GM23338 (cell line): ENCODE results near the gene SCYGR1. TPM values are rescaled to one million over a fixed set of nuclear protein-coding genes. Genes with fewer than 3 reads are reported as not detected.

ENCODE experiments used
- ATAC-seq: fragments of 200-7000 bp; cut with Tn5 transposase; 3 replicates; pipeline ENCODE4 v1.9.1; 2020
- DNase-seq: peaks from one replicate; pipeline ENCODE4 v3.0.0-alpha.2; 2015; ENCODE audit warnings: low spot score
- H2AFZ ChIP-seq: fragments of 200-600 bp; sonication (generic); 2 replicates; pipeline ENCODE4 v1.8.0; 2016; ENCODE audit warnings: antibody characterized with exemption, mild to moderate bottlenecking, moderate library complexity
- H3F3A ChIP-seq: fragments of 200-600 bp; sonication (generic); replicated peaks from 2 replicates; pipeline ENCODE4 v1.8.0; 2017; ENCODE audit warnings: antibody characterized with exemption, mixed run types, low read depth
- H3K27ac ChIP-seq: fragments of 200-600 bp; sonication (generic); 2 replicates; pipeline ENCODE4 v1.6.1; 2016; ENCODE audit warnings: low read depth
- H3K27me3 ChIP-seq: fragments of 200-600 bp; sonication (generic); 2 replicates; pipeline ENCODE4 v1.8.0; 2016; ENCODE audit warnings: mild to moderate bottlenecking, mixed run types, moderate library complexity; ENCODE audit not compliant: insufficient read depth
- H3K36me3 ChIP-seq: fragments of 200-600 bp; sonication (generic); 2 replicates; pipeline ENCODE4 v1.8.0; 2016; ENCODE audit warnings: mild to moderate bottlenecking; ENCODE audit not compliant: insufficient read depth
- H3K4me1 ChIP-seq: fragments of 200-600 bp; sonication (generic); 2 replicates; pipeline ENCODE4 v1.8.0; 2016; ENCODE audit warnings: mild to moderate bottlenecking, moderate library complexity; ENCODE audit not compliant: insufficient read depth
- H3K4me2 ChIP-seq: fragments of 200-600 bp; sonication (generic); 2 replicates; pipeline ENCODE4 v1.7.1; 2017; ENCODE audit warnings: mixed run types
- H3K4me3 ChIP-seq: fragments of 200-600 bp; sonication (generic); 2 replicates; pipeline ENCODE4 v1.6.1; 2016; ENCODE audit warnings: mixed run types
- H3K79me2 ChIP-seq: fragments of 200-600 bp; sonication (generic); replicated peaks from 2 replicates; pipeline ENCODE4 v1.8.0; 2017; ENCODE audit warnings: mild to moderate bottlenecking; ENCODE audit not compliant: insufficient read depth
- H3K9me2 ChIP-seq: fragments of 200-600 bp; sonication (generic); 2 replicates; pipeline ENCODE4 v1.8.0; 2017; ENCODE audit not compliant: insufficient read depth
- H4K20me1 ChIP-seq: fragments of 200-600 bp; sonication (generic); replicated peaks from 2 replicates; pipeline ENCODE4 v1.8.0; 2017; ENCODE audit warnings: mild to moderate bottlenecking; ENCODE audit not compliant: insufficient read depth
- H3K27ac Mint-ChIP-seq: 2 replicates; pipeline ENCODE4 v1.8.0; 2020; ENCODE audit warnings: inconsistent platforms, mild to moderate bottlenecking, moderate library complexity, mixed read lengths
- H3K27me3 Mint-ChIP-seq: 3 replicates; pipeline ENCODE4 v1.8.0; 2022; ENCODE audit warnings: low read depth, mild to moderate bottlenecking, moderate library complexity, mixed read lengths, inconsistent platforms; ENCODE audit not compliant: insufficient read depth, poor library complexity
- H3K36me3 Mint-ChIP-seq: 3 replicates; pipeline ENCODE4 v1.8.0; 2021; ENCODE audit warnings: low read depth, mild to moderate bottlenecking, inconsistent platforms, moderate library complexity, mixed read lengths
- H3K4me1 Mint-ChIP-seq: 3 replicates; pipeline ENCODE4 v1.8.0; 2020; ENCODE audit warnings: mild to moderate bottlenecking, inconsistent platforms, mixed read lengths
- H3K4me3 Mint-ChIP-seq: 3 replicates; pipeline ENCODE4 v1.8.0; 2021; ENCODE audit warnings: moderate library complexity, mild to moderate bottlenecking, inconsistent platforms, mixed read lengths
- H3K9me3 Mint-ChIP-seq: 3 replicates; pipeline ENCODE4 v1.8.0; 2020; ENCODE audit warnings: moderate library complexity, mild to moderate bottlenecking, inconsistent platforms, mixed read lengths
- CREB1 ChIP-seq: fragments of 250-450 bp; sonication (Bioruptor Pico); IDR thresholded peaks from 2 replicates; pipeline ENCODE4 v1.5.0; 2020; ENCODE audit warnings: low read depth, mild to moderate bottlenecking, moderate library complexity
- CTCF ChIP-seq, 2 experiments: fragments of 200-600 bp in 1 of 2; sonication (generic) in 1 of 2; conservative IDR thresholded peaks; 2 replicates each; pipeline versions ENCODE4 v1.5.1 to v1.6.1; 2016 to 2017; ENCODE audit warnings: antibody characterized with exemption in 2 of 2, low read depth in 2 of 2, mild to moderate bottlenecking in 2 of 2, moderate library complexity in 1 of 2
- ETS1 ChIP-seq: IDR thresholded peaks from 2 replicates; pipeline ENCODE4 v1.6.1; 2016; ENCODE audit warnings: antibody characterized with exemption
- EZH2 ChIP-seq: fragments of 200-600 bp; sonication (generic); IDR thresholded peaks from one replicate; pipeline ENCODE4 v1.8.0; 2017; ENCODE audit warnings: antibody characterized with exemption, mild to moderate bottlenecking, low read depth; ENCODE audit not compliant: unreplicated experiment
- EZH2phosphoT487 ChIP-seq: fragments of 200-600 bp; sonication (generic); IDR thresholded peaks from one replicate; pipeline ENCODE4 v1.8.1; 2018; ENCODE audit warnings: antibody characterized with exemption; ENCODE audit not compliant: unreplicated experiment
- NANOG ChIP-seq: IDR thresholded peaks from 2 replicates; pipeline ENCODE4 v1.6.1; 2016; ENCODE audit warnings: antibody characterized with exemption, borderline replicate concordance
- POLR2AphosphoS5 ChIP-seq: IDR thresholded peaks from 2 replicates; pipeline ENCODE4 v1.6.1; 2016; ENCODE audit warnings: antibody characterized with exemption, low read depth
- REST ChIP-seq: IDR thresholded peaks from one replicate; pipeline ENCODE4 v1.6.1; 2018; ENCODE audit warnings: antibody characterized with exemption; ENCODE audit not compliant: unreplicated experiment
- STAT1 ChIP-seq: IDR thresholded peaks from one replicate; pipeline ENCODE4 v1.6.1; 2016; ENCODE audit warnings: antibody characterized with exemption; ENCODE audit not compliant: unreplicated experiment
- ZNF331 ChIP-seq: fragments of 250-450 bp; sonication (Bioruptor Pico); IDR thresholded peaks from 2 replicates; pipeline ENCODE4 v1.5.0; 2020; ENCODE audit warnings: low read depth, mild to moderate bottlenecking, moderate library complexity
- ZNF462 ChIP-seq: fragments of 250-450 bp; sonication (Bioruptor Pico); IDR thresholded peaks from 2 replicates; pipeline ENCODE4 v1.5.0; 2020; ENCODE audit warnings: mild to moderate bottlenecking, moderate library complexity
- polyA plus RNA-seq: library from polyadenylated mRNA; unstranded; fragments of >200 nt; fragmentation: Nextera tagmentation; extraction: Ambion mirVana; gene quantifications from 2 replicates; pipeline ENCODE4 v1.2.1, GENCODE V29; 2016
- total RNA-seq: library from RNA; depleted of rRNA; stranded (reverse); fragments of >200 nt; shearing (Covaris generic); gene quantifications from 2 replicates; pipeline ENCODE4 v1.2.3, GENCODE V29; 2014

The SCYGR1 gene
- total and polyA plus RNA-seq, 2 experiments from 2014 or later = not detected

- TF ChIP-seq EZH2phosphoT487 (no peak), EZH2 (no peak), STAT1 (no peak), ETS1 (no peak)
Observed at GRCh38 chr2:227433171-227433570, 45.4 kb upstream of the SCYGR1 start (continued).

GRCh38 chr2:227430639-227431038, 42.9 kb upstream of the SCYGR1 start:
- Histone ChIP-seq H3K79me2 (no peaks in the 10 kb centered on the region), H3K4me2 (no peak overlapping the region), H3F3A (no peaks in the 10 kb centered on the region), H3K4me1 (no peaks in the 10 kb centered on the region), H3K27me3 (no peaks in the 10 kb centered on the region), H3K36me3 (peaks cover 5% of the 10 kb centered on the region; the same call in 1 of the 2 replicates), H4K20me1 (no peaks in the 10 kb centered on the region), H3K27ac (no peak overlapping the region), H3K9me2 (no peaks in the 10 kb centered on the region), H3K4me3 (no peak overlapping the region), H2AFZ (no peak overlapping the region)
- ATAC-seq (no peak), DNase-seq (no peak)
- Mint-ChIP-seq H3K27me3 (peaks cover 5% of the 10 kb centered on the region), H3K9me3 (peaks cover 30% of the 10 kb centered on the region), H3K27ac (no peak overlapping the region), H3K4me1 (no peaks in the 10 kb centered on the region), H3K4me3 (no peak overlapping the region), H3K36me3 (peaks cover 12% of the 10 kb centered on the region)
- TF ChIP-seq ZNF462 (CRISPR knock-in tag) (no peak), POLR2AphosphoS5 (no peak), ZNF331 (CRISPR knock-in tag) (no peak), EZH2 (no peak), CTCF (conservative IDR thresholded peaks at IDR 0.05; ENCODE audit: low read depth in 2 of 2) (no peak), ETS1 (no peak), STAT1 (no peak), EZH2phosphoT487 (no peak), NANOG (no peak), REST (no peak), CREB1 (CRISPR knock-in tag) (no peak)
